Measurements from ENCODE around the gene FMNL2.

- TF ChIP-seq, protein P1, sequence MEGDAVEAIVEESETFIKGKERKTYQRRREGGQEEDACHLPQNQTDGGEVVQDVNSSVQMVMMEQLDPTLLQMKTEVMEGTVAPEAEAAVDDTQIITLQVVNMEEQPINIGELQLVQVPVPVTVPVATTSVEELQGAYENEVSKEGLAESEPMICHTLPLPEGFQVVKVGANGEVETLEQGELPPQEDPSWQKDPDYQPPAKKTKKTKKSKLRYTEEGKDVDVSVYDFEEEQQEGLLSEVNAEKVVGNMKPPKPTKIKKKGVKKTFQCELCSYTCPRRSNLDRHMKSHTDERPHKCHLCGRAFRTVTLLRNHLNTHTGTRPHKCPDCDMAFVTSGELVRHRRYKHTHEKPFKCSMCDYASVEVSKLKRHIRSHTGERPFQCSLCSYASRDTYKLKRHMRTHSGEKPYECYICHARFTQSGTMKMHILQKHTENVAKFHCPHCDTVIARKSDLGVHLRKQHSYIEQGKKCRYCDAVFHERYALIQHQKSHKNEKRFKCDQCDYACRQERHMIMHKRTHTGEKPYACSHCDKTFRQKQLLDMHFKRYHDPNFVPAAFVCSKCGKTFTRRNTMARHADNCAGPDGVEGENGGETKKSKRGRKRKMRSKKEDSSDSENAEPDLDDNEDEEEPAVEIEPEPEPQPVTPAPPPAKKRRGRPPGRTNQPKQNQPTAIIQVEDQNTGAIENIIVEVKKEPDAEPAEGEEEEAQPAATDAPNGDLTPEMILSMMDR (IDR thresholded peaks at IDR 0.05): no peak
- TF ChIP-seq ZFX (IDR thresholded peaks at IDR 0.05; ENCODE audit: borderline replicate concordance): no peak
These were observed 102.5 kb downstream of the FMNL2 start for GRCh38 chr2:152437276-152438108.
